Liver (tissue), 9 donors: ENCODE measurements around the gene PSMB11. TPM values are rescaled to one million over a fixed set of nuclear protein-coding genes. Genes with fewer than 3 reads are reported as not detected.

ENCODE experiments used
- DNase-seq: peaks from one replicate; pipeline ENCODE4 v3.0.0-alpha.2; 2017; ENCODE audit warnings: low spot score
- H3K27ac ChIP-seq, 2 donors: one replicate each; pipeline ENCODE4 v1.7.0; 2013; ENCODE audit warnings: inconsistent platforms in 2 of 2, low read length in 2 of 2, control low read depth in 1 of 2, low read depth in 1 of 2, mild to moderate bottlenecking in 1 of 2
- H3K27me3 ChIP-seq, 4 donors: one replicate each; pipeline versions ENCODE4 v1.6.1 to v1.7.0; 2013; ENCODE audit warnings: low read length in 3 of 4, inconsistent platforms in 1 of 4, mild to moderate bottlenecking in 1 of 4, moderate library complexity in 1 of 4; ENCODE audit not compliant: control insufficient read depth in 4 of 4, insufficient read depth in 4 of 4
- H3K36me3 ChIP-seq, 4 donors: one replicate each; pipeline versions ENCODE4 v1.6.1 to v1.7.0; 2013; ENCODE audit warnings: low read length in 3 of 4, mild to moderate bottlenecking in 3 of 4, low read depth in 1 of 4, moderate library complexity in 1 of 4; ENCODE audit not compliant: control insufficient read depth in 4 of 4, insufficient read depth in 3 of 4
- H3K4me1 ChIP-seq, 4 donors: one replicate each; pipeline versions ENCODE4 v1.6.1 to v1.7.0; 2013; ENCODE audit warnings: low read length in 3 of 4, mild to moderate bottlenecking in 3 of 4, moderate library complexity in 1 of 4; ENCODE audit not compliant: control insufficient read depth in 4 of 4, insufficient read depth in 4 of 4
- H3K4me3 ChIP-seq, 3 donors: one replicate each; pipeline versions ENCODE4 v1.6.1 to v1.7.0; 2013; ENCODE audit warnings: low read length in 3 of 3, control low read depth in 1 of 3, low read depth in 1 of 3, mild to moderate bottlenecking in 1 of 3
- H3K9ac ChIP-seq, 2 donors: one replicate each; pipeline ENCODE4 v1.7.0; 2013; ENCODE audit warnings: low read length in 2 of 2, mild to moderate bottlenecking in 2 of 2, moderate library complexity in 2 of 2, control low read depth in 1 of 2, low read depth in 1 of 2
- H3K9me3 ChIP-seq, 4 donors: one replicate each; pipeline versions ENCODE4 v1.6.1 to v1.7.0; 2013; ENCODE audit warnings: low read length in 3 of 4; ENCODE audit not compliant: control insufficient read depth in 4 of 4
- ATF3 ChIP-seq: IDR thresholded peaks from 2 replicates; pipeline ENCODE4 v1.6.1; 2016; ENCODE audit warnings: antibody characterized with exemption
- CTCF ChIP-seq: fragments of 150-350 bp; IDR thresholded peaks from 2 replicates; pipeline ENCODE4 v1.5.1; 2017; ENCODE audit warnings: improper control_type of control experiment, low read depth, low read length; ENCODE audit not compliant: missing input control
- FOXA1 ChIP-seq: IDR thresholded peaks from 2 replicates; pipeline ENCODE4 v1.6.1; 2016; ENCODE audit warnings: antibody characterized with exemption
- GABPA ChIP-seq, 2 donors: IDR thresholded peaks in 1 of 2; conservative IDR thresholded peaks in 1 of 2; 2 replicates each; pipeline ENCODE4 v1.6.1; 2016; ENCODE audit warnings: antibody characterized with exemption in 2 of 2, mild to moderate bottlenecking in 1 of 2, moderate library complexity in 1 of 2
- HNF4A ChIP-seq, 2 donors: conservative IDR thresholded peaks; 2 replicates each; pipeline ENCODE4 v1.6.1; 2016; ENCODE audit warnings: antibody characterized with exemption in 2 of 2, mild to moderate bottlenecking in 2 of 2
- JUND ChIP-seq, 2 donors: IDR thresholded peaks; 2 replicates each; pipeline ENCODE4 v1.6.1; 2016; ENCODE audit warnings: antibody characterized with exemption in 2 of 2
- MAX ChIP-seq: IDR thresholded peaks from 2 replicates; pipeline ENCODE4 v1.6.1; 2016; ENCODE audit warnings: antibody characterized with exemption
- NR2F2 ChIP-seq: IDR thresholded peaks from 2 replicates; pipeline ENCODE4 v1.6.1; 2016; ENCODE audit warnings: antibody characterized with exemption
- RAD21 ChIP-seq, 2 donors: IDR thresholded peaks; 2 replicates each; pipeline ENCODE4 v1.6.1; 2016; ENCODE audit warnings: antibody characterized with exemption in 2 of 2, mild to moderate bottlenecking in 2 of 2
- SP1 ChIP-seq: IDR thresholded peaks from 2 replicates; pipeline ENCODE4 v1.6.1; 2018; ENCODE audit warnings: antibody characterized with exemption, mild to moderate bottlenecking
- TAF1 ChIP-seq: conservative IDR thresholded peaks from 2 replicates; pipeline ENCODE4 v1.6.1; 2016; ENCODE audit warnings: antibody characterized with exemption, mild to moderate bottlenecking
- ZBTB33 ChIP-seq: IDR thresholded peaks from 2 replicates; pipeline ENCODE4 v1.6.1; 2016; ENCODE audit warnings: antibody characterized with exemption
- WGBS: extraction: QIAGEN DNeasy Blood & Tissue Kit; methylation state at CpG from one replicate; pipeline ENCODE4 v1.1.7; 2013; 5-methylcytosine and 5-hydroxymethylcytosine counted together
- polyA plus RNA-seq, 2 donors: library from polyadenylated mRNA; stranded (reverse) in 1 of 2; unstranded in 1 of 2; fragments of 200-250 nt in 1 of 2; fragments of >200 nt in 1 of 2; fragmentation: Nextera tagmentation in 1 of 2; extraction: Ambion mirVana in 1 of 2; gene quantifications; one replicate each; pipeline versions ENCODE4 v1.2.1 to v1.2.3, GENCODE V29; 2013 to 2015
- total RNA-seq, 2 donors: library from RNA; depleted of rRNA; stranded (reverse); fragments of >200 nt; gene quantifications; one replicate each; pipeline ENCODE4 v1.2.3, GENCODE V29; 2014
- donor health status: healthy.
- donor health status: healthy.
- donor health status: healthy.
- donor health status: healthy.
- donor health status: healthy.

PSMB11 gene
- total and polyA plus RNA-seq, 4 donors, result not detected

GRCh38 chr14:23018107-23018506 is 23.9 kb upstream of the PSMB11 start (continued):
- TF ChIP-seq ZBTB33 (no peak), GABPA (IDR thresholded peaks at IDR 0.05 in 1 of 2, conservative IDR thresholded peaks at IDR 0.05 in 1 of 2) (no peak), FOXA1 (no peak), MAX (no peak), JUND (IDR thresholded peaks at IDR 0.05) (no peak), NR2F2 (no peak)

- Histone ChIP-seq H3K27ac (no peak overlapping the region), H3K9ac (no peak overlapping the region), H3K9me3 (no peaks in the 10 kb centered on the region), H3K36me3 (peaks cover 0 to 5% (median 2%) of the 10 kb centered on the region in 4 donors), H3K4me3 (no peak overlapping the region), H3K27me3 (no peaks in the 10 kb centered on the region), H3K4me1 (no peaks in the 10 kb centered on the region)
- 97% methylated on average over 7 of the region's 7 CpGs for WGBS
- DNase-seq, result no peak
- no peak for TF ChIP-seq GABPA (IDR thresholded peaks at IDR 0.05 in 1 of 2, conservative IDR thresholded peaks at IDR 0.05 in 1 of 2)
- no peak for TF ChIP-seq ZBTB33
- TF ChIP-seq SP1, result no peak
- TF ChIP-seq CTCF, result no peak
- TF ChIP-seq FOXA1, result no peak
- TF ChIP-seq RAD21 (IDR thresholded peaks at IDR 0.05), result no peak
Observed at GRCh38 chr14:23020143-23021128, 21.6 kb upstream of the PSMB11 start.

GRCh38 chr14:23021434-23021833 is 20.6 kb upstream of the PSMB11 start:
- H3K9me3 ChIP-seq, result no peaks in the 10 kb centered on the region
- no peak for DNase-seq
- no peak overlapping the region for H3K27ac ChIP-seq
- no peaks in the 10 kb centered on the region for H3K27me3 ChIP-seq
- no peak overlapping the region for H3K9ac ChIP-seq
- no peak for TF ChIP-seq SP1
- no peak for TF ChIP-seq ATF3
- no peak for TF ChIP-seq TAF1
- TF ChIP-seq MAX, result no peak
- TF ChIP-seq JUND (IDR thresholded peaks at IDR 0.05), result no peak
- TF ChIP-seq HNF4A (conservative IDR thresholded peaks at IDR 0.05), result no peak
- H3K36me3 ChIP-seq, result peaks cover 0 to 13% (median 7%) of the 10 kb centered on the region in 4 donors
- H3K4me1 ChIP-seq, result no peaks in the 10 kb centered on the region
- WGBS, result 83% methylated on average over 9 of the region's 9 CpGs
- H3K4me3 ChIP-seq, result no peak overlapping the region
